ENCODE data around the gene MRPL37.
"Not testable (repeated sequence)": the region's sequence is repeated elsewhere in the genome, so short reads cannot be mapped to it uniquely, and the experiment has no call there.

MRPL37 gene

GRCh38 chr1:54220004-54220811 is 20.2 kb downstream of the MRPL37 start:
- DNase-seq = no peak

DNA sequence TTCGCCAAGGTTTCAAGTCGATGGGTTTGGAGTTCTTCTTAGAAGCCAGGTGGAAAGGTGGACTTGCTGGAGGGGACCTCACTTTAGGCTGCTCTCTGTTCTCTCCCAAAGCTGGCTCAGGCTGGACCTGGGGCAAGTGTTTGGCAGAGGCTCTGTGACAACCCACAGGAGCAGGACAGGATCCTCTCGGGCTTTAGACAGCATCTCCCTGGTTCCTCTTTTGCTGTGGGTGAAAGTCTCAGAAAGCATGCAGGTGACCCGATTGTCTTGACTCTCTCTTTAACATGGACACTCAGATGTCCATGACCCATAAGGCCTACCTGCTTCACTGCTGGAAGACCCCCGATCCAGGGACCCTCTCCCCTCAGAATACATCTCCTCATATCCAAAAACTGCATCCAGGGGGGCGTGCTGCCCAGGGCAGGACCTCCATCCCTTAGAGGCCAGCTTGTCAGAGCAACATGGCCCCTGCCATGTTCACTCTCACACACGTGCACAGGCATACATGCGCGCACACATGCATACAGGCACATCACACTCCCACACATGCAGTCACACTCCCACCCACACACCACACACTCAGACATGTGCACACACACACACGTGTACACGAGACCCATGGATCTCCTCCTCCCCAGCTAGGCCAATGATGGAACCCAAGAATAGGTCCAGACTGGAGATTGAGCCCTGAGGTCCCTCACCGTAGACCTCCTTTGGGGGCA is 21.3 kb downstream of the MRPL37 start:
- no peak for DNase-seq

DNA sequence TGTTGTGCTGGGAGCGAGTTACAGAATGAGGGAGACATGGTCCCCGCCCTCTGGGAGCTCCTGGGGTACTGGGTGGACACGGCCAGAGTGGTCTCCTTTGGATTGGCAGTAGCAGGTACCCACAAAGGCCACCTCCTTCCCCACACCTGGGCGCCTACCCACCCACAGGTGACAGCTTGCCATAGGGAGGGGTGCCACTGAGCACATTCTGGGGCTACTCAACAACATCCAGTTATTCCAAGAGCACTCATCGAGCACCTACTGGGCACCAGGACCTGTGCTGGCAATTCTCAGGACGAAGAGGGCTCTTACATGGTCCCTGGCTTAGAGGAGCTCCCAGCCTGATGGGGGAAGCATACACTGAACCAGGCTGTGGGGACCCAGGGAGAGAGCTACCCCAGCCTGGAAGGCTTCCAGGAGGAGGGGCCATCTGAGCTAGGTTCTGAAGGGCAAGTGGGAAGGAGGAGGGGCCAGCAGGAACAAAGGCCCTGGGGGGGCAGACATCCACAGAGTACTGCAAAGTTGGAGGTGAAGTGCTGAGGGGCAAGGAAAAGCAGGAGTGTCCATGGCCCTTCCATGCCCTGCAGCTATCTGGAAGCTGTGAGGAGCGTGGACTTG is 22.0 kb downstream of the MRPL37 start:
- DNase-seq = no peak

GRCh38 chr1:54222711-54223110 is 22.7 kb downstream of the MRPL37 start:
- DNase-seq = no peak

- DNase-seq = no peak
Measured at GRCh38 chr1:54223441-54224202, 23.7 kb downstream of the MRPL37 start.

DNA sequence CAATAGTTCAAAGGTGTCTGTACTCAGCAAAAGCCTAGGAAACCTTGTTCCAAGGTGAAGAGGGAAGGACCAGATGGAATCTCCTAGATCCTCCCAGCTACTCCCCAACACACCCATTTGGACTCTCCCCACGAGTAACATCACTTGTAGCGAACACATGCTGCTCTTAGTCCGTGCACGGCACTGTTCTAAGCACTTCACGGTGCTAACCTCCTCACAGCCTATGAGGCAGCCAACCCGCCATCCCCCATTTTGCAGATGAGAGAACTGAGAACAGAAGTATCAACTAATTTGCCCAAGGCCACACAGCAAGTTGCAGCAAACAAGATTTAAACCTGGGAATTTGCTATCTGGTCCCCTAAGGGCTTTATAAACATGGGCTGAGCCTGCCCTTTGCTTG is 24.3 kb downstream of the MRPL37 start:
- no peak for DNase-seq

- DNase-seq = no peak
Measured at GRCh38 chr1:54225378-54225777, 25.4 kb downstream of the MRPL37 start.

GRCh38 chr1:54225986-54226559 is 26.1 kb downstream of the MRPL37 start:
- DNase-seq = no peak

DNA sequence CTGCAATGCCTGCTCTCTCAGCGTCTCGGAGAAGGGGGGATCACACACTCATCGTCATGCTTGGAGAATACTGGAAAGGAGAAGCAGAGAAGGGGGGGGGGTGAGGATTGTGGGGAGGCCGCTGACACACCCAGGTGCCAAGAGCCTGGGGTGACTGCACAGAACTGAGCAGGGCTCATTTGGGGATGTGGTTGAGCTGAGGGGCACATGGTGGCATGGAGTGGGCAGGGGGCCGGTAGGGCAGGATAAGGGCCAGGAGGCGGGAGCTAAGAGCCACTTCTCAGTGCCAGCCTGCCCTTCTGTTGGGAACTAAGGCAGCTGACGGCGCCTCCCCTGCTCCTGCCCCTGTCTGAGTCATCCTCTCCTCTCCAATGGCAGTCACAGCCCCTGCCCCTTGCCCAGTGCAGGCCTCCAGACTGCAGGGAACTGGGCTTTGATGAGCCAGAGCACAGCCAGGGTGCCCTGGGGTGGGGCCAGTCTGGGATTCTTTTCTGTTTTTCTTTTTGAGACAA is 27.2 kb downstream of the MRPL37 start:
- no peak for DNase-seq

DNA sequence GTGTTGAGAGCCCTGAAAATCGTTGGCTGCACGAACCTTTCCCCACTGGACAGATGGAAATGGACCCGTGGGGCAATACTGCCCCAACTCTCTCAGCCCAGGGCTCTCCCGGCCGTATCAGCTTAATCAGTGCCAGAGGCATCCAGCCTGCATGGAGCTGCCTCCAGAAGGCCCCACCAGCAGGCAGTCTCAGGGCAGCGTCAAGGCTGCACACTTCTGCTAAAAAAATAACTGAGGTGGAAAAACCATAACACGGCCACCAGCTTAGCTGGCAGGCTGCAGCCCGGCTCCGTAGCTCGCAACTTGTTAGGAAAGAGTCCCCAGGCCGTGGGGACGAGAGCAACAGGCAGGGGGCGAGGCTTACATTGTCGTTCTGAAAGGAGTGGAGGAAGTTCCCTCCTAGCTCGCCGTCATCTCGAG is 27.9 kb downstream of the MRPL37 start:
- DNase-seq = no peak

DNA sequence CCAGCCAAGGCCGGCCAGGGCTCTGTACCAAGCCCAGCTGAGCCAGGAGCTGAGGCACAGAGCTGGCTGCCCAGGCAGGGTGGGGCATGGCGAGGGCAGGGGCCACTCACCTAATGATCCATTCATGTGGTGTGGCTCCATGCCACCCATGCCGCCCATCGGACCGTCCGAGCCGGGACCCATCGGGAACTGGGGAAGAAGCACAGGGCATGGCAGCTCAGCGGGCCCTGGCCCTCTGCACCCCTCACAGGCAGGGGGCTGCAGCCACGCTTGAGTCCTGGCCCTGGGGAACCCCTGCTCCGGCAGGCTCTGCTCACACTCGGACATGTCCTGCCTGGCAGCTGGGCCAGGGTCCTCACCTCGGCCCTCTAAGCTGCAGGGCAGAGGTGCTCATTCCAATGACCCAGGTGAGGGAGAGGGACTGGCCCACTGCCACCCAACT is 28.7 kb downstream of the MRPL37 start:
- no peak for DNase-seq

GRCh38 chr1:54229281-54229891 is 29.4 kb downstream of the MRPL37 start:
- no peak for DNase-seq

DNA sequence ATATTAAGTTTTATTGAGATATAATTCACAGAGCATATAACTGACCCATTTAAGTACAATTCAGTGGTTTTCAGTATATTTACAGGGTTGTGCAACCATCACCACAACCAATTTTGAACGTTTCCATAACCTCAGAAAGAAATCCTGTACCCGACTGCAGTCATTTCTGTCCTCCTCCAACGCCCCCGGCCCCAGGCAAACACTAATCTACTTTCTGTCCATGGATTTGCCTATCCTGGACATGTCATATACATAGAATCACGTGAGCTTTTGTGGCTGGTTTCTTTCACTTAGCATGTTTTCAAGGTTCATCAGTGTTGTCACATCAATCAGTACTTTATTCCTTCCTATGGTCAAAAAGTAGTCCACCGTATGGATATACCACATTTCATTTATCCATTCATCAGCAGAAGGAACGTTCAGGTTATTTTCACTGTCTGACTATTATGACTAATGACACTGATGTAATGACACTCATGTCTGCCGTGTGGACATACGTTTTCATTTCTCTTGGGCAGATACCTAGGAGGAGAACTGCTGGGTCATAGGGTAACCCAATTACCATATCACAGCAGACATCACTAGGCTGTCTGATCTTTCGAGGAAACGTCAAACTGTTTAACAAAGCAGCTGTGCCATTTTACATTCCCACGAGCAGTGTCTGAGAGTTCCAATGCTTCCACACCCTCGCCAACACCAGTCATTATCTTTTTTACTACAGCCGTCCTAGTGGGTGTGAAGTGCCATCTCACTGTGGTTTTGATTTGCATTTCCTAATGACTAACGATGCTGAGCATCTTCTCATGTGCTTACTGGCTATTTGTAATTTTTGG is 30.8 kb downstream of the MRPL37 start:
- DNase-seq = no peak

DNA sequence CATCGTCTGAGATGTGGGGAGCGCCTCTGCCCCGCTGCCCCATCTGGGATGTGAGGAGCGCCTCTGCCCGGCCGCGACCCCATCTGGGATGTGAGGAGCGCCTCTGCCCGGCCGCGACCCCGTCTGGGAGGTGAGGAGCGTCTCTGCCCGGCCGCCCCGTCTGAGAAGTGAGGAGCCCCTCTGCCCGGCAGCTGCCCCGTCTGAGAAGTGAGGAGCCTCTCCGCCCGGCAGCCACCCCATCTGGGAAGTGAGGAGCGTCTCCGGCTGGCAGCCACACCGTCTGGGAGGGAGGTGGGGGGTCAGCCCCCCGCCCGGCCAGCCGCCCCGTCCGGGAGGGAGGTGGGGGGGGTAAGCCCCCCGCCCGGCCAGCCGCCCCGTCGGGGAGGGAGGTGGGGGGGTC is 33.2 kb downstream of the MRPL37 start:
- not testable (repeated sequence) for DNase-seq

- DNase-seq = no peak
Measured at GRCh38 chr1:54234284-54234683, 34.3 kb downstream of the MRPL37 start.

- DNase-seq = no peak
Measured at GRCh38 chr1:54237586-54237985, 37.6 kb downstream of the MRPL37 start.

DNA sequence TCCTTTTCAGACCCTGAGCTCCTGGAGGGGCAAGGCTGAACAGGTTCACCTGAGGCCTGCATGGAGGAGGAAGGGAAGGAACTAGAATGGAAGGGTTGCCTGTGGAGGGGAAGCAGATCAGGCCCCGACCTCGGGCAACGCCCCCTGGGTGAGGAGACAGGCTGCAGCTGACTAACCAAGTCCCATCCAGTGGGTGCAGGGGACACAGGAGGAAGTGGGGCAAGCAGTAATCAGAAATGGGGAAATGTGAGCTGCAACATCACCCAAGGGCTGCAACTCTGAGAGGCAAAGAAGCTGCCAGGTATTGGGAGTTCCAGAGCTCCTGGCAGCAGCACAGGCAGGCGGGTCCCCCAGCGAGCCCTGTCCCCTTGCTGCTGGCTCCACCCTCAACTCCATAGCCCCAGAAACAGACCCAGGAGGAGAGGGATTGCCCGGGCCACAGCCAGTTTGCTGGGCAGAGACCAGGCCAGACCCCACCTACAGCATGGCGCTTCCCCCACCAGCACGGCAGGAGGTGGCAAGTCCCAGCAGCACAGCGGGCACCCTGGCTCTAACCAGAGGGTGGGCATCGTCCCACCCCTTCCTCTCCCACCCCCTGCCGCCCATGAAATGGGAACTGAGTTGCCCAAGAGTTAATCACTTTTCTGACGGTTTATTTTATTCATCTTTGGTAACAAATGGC is 38.5 kb downstream of the MRPL37 start:
- DNase-seq = no peak

- DNase-seq = no peak
Measured at GRCh38 chr1:54239035-54239383, 39.0 kb downstream of the MRPL37 start.

- DNase-seq = no peak
Measured at GRCh38 chr1:54239631-54240031, 39.7 kb downstream of the MRPL37 start.

GRCh38 chr1:54240741-54241335 is 40.9 kb downstream of the MRPL37 start:
- no peak for DNase-seq

Measured in NCI-H526 (cell line).